Fibroblast of the aortic adventitia (primary cell): ENCODE measurements around the gene TMEM130. TPM values are rescaled to one million over a fixed set of nuclear protein-coding genes. Genes with fewer than 3 reads are reported as not detected.

Experiments
- DNase-seq: peaks from one replicate; pipeline ENCODE4 v3.0.0-alpha.2; 2010; ENCODE audit warnings: low read depth
- H3K4me3 ChIP-seq: 2 replicates; pipeline ENCODE4 v1.5.1; 2011; ENCODE audit warnings: low read depth, mild to moderate bottlenecking, control low read depth, low read length, moderate library complexity
- CTCF ChIP-seq: IDR thresholded peaks from 2 replicates; pipeline ENCODE4 v1.5.1; 2011; ENCODE audit warnings: mild to moderate bottlenecking, low read length, control low read depth, inconsistent platforms; ENCODE audit not compliant: insufficient read depth
- total RNA-seq: library from RNA; depleted of rRNA; stranded (reverse); fragments of >200 nt; gene quantifications from 2 replicates; pipeline ENCODE4 v1.2.3, GENCODE V29; 2012; ENCODE audit warnings: low replicate concordance

TMEM130 gene
- total RNA-seq, 1 donor = 0.27 TPM

DNA sequence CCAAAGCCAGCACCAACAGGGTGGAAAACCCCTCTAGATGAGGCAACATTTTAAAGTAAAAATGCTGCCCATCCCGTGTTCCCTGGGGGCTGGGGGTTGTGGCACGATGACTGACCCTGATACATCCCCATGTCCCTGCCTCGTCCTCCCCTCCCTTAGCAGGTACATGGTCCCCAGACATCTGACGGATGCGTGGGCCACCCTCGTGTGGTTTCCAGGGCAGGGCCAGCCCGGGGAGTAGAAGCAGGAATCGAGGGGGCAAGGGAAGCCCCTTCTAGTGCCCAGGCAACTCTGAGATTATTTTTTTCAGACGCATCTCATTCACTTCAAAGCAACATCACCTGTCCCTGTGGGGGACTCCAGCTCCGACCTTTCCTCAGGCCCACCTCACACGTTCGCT is 3.5 kb downstream of the TMEM130 start:
- TF ChIP-seq CTCF = no peak
- DNase-seq = no peak
- no peak overlapping the region for H3K4me3 ChIP-seq

GRCh38 chr7:98864731-98865453 is 4.9 kb downstream of the TMEM130 start:
- no peak for DNase-seq
- TF ChIP-seq CTCF = no peak
- H3K4me3 ChIP-seq = no peak overlapping the region

GRCh38 chr7:98863601-98864000 is 6.2 kb downstream of the TMEM130 start:
- TF ChIP-seq CTCF = no peak
- DNase-seq = no peak
- no peak overlapping the region for H3K4me3 ChIP-seq

DNA sequence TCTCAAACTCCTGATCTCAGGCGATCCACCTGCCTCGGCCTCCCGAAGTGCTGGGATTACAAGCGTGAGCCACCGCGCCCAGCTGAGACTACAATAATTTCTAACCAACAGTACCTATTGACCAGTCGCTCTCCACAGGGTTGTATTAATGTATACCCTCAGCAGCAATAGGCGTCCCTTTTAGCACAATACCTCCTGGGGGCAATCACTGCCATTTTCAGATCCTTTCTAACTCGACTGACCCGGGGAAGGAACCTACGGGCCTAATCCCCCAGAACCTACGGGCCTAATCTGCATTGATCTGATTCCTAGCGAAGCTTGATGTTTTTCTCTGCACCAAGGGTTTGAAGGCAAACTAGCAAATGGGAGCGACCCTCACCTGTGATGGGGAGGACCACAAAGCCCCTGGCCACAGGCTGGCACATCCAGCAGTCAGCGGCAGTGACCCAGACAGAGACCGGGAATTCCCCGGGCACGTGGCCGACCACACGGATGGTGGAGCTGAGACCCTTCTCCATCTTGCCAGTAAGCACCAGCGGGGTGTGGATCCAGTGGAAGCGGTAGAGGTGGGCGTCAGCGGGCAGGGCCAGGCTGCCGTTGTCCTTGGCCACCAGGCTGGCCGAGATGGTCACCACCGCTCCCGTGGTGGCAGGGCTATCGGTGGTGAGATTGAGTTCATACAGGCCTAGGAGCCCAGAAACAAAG is 6.9 kb downstream of the TMEM130 start:
- no peak overlapping the region for H3K4me3 ChIP-seq
- no peak for TF ChIP-seq CTCF
- no peak for DNase-seq

- DNase-seq = no peak
- no peak for TF ChIP-seq CTCF
- no peak overlapping the region for H3K4me3 ChIP-seq
Observed at GRCh38 chr7:98862203-98862602, 7.6 kb downstream of the TMEM130 start.

DNA sequence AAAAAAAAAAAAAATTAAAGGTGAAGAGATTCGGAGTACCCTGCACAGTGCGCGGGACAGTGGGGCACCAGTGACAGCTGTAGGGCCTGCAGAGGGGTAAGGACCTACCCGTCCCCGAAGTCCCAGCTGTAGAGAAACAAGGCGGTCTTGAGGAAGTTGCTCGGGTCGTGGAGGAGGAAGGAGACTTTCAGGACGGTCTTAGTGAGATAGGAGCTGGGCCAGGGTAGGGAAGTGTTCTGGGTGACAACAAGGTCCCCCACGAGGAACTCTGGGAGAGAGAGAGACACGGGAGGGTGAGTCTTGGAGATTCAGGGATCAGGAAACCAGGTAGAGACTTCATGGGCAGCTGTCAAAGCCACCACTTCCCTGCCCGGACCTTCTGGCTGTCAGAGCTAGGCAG is 9.7 kb downstream of the TMEM130 start:
- no peak overlapping the region for H3K4me3 ChIP-seq
- no peak for TF ChIP-seq CTCF
- DNase-seq = no peak
